GM12872 (cell line): ENCODE measurements around the gene HNRNPA0.

Experiments
- CTCF ChIP-seq: IDR thresholded peaks from 3 replicates; pipeline ENCODE4 v1.5.1; 2011; ENCODE audit warnings: low read depth, mild to moderate bottlenecking, low read length, moderate library complexity; ENCODE audit not compliant: insufficient read depth

HNRNPA0 gene

GRCh38 chr5:137703565-137703964 is 50.6 kb downstream of the HNRNPA0 start:
- TF ChIP-seq CTCF, result no peak

- TF ChIP-seq CTCF, result no peak
These were observed 53.9 kb downstream of the HNRNPA0 start for GRCh38 chr5:137700282-137700680.

GRCh38 chr5:137699336-137700281 is 54.6 kb downstream of the HNRNPA0 start:
- no peak for TF ChIP-seq CTCF

GRCh38 chr5:137696481-137696880 is 57.7 kb downstream of the HNRNPA0 start:
- no peak for TF ChIP-seq CTCF

- TF ChIP-seq CTCF, result no peak
These were observed 58.3 kb downstream of the HNRNPA0 start for GRCh38 chr5:137695651-137696428.
